LNCAP (cell line): ENCODE data around the gene FERMT2.

Source experiments
- TF ChIP-seq, protein P1 (sequence below): fragments of 450-650 bp; IDR thresholded peaks from 2 replicates; pipeline ENCODE4 v1.5.1; 2017; ENCODE audit warnings: mild to moderate bottlenecking

The FERMT2 gene, protein sequence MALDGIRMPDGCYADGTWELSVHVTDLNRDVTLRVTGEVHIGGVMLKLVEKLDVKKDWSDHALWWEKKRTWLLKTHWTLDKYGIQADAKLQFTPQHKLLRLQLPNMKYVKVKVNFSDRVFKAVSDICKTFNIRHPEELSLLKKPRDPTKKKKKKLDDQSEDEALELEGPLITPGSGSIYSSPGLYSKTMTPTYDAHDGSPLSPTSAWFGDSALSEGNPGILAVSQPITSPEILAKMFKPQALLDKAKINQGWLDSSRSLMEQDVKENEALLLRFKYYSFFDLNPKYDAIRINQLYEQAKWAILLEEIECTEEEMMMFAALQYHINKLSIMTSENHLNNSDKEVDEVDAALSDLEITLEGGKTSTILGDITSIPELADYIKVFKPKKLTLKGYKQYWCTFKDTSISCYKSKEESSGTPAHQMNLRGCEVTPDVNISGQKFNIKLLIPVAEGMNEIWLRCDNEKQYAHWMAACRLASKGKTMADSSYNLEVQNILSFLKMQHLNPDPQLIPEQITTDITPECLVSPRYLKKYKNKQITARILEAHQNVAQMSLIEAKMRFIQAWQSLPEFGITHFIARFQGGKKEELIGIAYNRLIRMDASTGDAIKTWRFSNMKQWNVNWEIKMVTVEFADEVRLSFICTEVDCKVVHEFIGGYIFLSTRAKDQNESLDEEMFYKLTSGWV

DNA sequence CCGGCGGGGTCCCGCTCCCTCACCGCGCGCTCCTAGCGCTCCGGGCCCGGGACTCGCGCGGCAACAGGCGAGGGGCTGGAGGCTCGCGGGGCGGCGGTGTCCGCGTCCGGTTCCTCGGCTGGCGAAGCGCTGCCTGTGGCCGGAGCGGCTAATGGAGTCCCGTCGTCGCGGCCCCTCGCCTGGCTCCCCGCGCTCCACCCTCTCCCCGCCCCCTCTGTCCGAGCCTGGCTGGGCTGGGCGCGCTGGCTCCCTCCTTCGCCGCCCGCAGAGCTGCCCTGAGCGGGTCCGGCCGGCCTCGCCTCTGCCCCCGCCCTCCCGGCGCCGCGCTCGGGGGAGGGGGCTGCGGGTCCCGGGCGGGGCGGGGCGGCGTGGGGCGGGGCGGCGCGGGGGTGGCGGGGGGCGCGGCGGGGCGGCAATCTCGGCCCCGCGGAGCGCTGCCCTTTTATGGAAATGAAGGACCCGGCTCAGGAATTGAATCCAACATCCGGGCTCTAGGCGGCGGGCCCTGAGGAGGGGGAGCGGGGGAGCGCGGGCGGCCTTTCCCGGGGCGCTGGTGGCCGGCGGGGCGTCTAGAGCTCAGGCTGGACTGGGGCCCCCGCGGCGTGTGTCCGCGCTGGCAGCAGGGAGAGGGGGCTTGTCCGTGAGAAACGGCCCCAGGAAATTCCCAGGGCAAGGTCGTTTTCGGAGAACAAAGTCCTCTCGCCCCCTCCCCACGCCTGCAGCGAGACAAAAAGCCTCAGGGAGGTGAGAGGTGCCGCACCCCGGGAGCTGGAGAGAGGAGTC, at the start of gene FERMT2:
FERMT2 (minus strand) TSS at position 153 of the 783 bp plus-strand sequence. CDS start 482 bp downstream, outside the sequence.
- TF ChIP-seq, protein P1, sequence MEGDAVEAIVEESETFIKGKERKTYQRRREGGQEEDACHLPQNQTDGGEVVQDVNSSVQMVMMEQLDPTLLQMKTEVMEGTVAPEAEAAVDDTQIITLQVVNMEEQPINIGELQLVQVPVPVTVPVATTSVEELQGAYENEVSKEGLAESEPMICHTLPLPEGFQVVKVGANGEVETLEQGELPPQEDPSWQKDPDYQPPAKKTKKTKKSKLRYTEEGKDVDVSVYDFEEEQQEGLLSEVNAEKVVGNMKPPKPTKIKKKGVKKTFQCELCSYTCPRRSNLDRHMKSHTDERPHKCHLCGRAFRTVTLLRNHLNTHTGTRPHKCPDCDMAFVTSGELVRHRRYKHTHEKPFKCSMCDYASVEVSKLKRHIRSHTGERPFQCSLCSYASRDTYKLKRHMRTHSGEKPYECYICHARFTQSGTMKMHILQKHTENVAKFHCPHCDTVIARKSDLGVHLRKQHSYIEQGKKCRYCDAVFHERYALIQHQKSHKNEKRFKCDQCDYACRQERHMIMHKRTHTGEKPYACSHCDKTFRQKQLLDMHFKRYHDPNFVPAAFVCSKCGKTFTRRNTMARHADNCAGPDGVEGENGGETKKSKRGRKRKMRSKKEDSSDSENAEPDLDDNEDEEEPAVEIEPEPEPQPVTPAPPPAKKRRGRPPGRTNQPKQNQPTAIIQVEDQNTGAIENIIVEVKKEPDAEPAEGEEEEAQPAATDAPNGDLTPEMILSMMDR = no peak

DNA sequence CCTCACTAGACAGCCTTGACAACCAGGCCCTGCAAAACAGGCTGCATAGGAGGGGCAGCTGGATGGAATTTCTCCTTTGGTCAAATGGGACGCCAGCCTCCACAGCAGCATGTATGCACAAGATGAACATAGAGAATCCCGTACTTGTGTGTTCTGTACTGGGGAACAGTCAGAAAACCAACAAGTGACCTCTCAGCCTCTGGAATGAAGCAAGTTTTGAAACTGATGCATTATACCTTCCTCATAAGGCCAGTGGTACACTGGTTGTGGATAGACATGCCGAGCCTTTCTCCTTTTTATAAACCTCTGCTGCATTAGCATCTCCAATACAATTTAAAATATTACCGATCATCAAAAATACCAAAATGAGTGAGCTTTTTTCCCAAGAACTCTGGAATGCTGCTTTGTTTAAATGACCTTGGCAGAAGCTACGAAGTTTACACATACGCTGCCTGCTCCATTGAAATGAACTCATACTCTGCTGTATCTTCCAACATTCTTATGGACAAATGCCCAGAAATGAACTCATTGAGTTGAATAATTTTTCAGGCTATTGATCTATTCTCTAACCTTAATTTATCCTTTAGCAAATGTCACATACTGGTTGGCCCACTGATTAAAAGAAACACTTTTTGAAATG, 47.6 kb upstream of the FERMT2 start:
- TF ChIP-seq, protein P1 = no peak

DNA sequence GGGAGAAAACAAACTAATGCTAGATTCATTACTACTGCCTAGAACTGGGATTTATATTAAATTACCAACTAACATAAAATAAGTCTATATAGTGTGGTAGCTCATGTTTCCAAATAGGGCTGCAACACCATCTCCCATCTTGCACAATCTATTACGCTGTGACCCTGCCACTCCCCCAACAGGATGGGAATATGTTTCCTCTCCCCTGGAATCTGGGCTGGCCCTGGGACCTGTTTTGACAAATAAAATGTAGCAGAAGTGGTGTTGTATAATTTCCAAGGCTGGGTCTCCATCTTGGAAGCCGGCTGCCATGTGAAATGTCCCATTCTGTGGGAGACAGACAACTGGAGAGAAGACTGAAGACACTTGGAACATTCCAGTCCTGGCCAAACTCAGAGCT, 45.6 kb upstream of the FERMT2 start:
- TF ChIP-seq, protein P1 = no peak

DNA sequence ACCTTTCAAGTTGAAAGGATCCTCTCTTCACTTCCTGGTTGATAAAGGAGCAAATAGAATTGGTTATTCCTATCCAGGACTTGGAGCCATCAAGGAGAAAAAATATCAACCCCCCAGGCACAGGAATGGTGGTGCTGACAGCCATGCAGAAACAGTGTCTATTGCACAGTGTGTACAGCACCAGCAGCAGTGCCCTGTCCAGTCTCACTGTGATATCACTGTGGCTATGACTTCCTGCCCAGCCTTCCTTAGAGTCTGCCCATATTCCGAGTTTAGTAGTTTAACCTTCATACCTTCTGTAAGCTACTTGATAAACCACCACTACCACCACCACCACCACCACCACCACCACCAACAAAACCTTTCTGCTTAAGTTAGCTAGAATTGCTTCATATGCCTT, 45.1 kb upstream of the FERMT2 start:
- TF ChIP-seq, protein P1 = no peak

DNA sequence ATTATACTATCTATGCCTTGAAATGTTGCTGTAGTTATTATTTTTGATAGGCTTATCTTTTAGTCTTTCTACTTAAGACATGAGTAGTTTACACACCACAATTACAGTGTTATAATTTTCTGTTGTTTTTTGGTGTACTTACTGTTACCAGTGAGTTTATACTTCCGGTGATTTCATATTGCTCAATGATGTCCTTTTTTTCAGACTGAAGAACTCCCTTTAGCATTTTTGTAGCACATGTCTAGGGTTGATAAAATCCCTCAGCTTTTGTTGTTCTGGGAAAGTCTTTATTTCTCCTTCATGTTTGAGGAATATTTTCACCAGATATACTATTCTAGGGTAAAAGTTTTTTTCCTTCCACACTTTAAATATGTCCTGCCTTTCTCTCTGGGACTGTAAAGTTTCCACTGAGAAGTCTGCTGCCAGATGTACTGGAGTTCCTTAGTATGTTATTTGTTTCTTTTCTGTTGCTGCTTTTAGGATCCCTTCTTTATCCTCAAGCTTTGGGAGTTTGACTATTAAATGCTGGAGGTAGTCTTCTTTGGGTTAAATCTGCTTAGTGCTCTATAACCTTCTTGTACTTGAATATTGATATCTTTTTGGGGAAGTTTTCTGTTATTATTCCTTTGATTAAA, 41.5 kb upstream of the FERMT2 start:
- TF ChIP-seq, protein P1 = no peak

DNA sequence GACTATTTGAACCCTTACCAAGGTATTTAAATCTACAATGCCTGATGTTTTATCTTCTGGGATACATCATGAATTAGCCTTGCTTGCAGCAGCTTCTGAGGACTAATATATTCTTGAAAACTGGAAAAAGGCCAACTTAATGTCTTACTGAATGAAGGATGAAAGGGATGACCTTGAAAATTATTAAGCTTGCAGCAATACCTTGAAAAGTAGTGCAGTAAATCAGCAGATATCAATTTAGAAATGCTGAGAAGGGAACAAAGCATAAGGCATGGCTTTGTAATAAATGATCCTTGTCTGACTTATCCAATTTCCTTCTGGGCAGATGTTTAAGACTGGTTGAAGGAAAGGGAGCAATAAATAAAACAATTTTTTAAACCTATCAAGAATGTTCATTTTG, 37.3 kb upstream of the FERMT2 start:
- TF ChIP-seq, protein P1 = no peak

DNA sequence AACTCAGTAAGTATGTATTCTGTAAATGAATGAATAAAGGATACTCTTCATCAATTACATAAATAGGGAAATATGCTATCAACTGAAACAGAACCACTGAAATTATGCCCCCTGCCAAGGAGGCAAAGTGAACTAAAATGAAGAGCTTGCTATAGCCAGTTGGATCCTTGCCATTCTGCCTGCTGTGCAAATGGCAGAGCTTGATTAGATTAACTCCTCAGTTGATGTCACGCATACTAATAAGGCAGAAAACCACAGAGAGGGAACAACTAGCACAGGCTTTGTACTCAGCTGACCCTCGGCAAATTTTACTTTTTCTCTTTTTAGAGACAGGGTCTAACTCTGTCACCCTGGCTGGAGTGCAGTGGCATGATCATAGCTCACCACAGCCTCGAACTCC, 36.7 kb upstream of the FERMT2 start:
- TF ChIP-seq, protein P1 = no peak
